Measurements from ENCODE around the gene SPRED2.

Gene SPRED2

DNA sequence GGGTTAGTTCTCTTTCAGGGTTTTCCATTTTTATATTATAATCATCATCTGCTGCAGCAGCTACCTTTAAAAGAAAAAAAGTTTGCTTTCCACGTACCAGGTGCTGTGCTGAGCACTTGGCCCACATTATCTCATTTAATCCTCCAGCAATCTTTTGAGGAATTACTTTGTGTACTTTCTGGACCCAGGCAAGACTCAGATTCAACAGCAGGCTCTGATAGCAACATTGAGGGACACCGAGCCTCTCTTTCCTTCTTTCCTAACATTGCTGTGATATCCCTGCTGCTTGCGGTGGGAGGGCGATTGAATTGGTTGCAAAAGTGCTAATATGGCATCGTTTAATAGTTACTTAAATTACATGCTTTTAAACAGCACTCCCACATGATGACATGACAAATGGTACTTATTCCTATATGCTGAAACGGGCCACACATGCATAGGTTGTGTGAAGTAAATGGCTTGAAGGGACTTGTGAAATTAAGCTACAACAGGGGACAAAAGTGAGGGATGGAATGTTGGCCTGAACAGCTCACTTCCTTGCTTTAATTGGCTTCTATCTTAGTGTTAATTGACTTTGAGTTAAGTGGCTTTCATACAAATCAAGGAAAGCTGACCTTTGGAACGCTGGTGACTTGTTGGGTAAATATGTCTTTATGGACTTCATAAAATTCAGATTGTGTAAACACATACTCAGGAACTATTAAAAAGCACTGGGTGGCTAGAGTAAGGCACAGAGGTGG, 21.2 kb downstream of the SPRED2 start:
- no peak for DNase-seq

DNA sequence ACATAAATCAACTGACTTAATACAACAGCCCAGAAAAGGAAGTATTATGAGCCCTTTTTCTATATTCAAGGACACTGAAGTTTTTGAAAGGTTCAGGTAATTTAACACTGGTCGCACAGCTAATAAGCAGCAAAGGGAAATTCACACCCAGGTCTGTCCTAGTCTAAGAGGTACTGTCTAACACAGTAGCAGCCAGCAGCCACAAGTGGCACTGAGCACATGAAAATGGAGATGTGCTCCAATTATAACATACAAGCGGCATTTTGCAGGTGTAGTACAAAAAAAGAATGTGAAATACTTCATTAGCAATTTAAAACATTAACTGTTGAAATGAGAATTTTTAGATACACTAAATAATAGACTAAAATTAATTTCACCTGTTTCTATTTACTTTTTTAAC, 23.4 kb downstream of the SPRED2 start:
- no peak for DNase-seq

DNA sequence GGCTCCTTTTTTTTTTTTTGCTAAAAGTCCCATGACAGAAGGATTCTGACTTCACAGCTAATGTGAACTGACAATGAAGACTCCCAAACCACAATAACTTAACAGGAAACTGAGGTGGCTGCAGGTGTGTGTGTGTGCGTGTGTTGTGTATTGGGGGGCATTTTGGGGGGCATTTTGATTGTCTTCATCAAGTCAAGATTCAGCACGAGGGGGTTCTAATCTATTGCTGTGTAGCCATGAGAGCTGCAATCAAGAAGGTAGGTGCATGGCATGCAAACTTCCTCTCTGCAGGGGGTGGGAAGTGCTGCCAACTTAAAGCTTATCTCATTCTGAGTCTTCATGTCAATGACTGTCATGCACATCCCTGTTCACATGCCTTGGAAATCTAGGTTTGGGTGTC, 25.2 kb downstream of the SPRED2 start:
- DNase-seq: no peak

DNA sequence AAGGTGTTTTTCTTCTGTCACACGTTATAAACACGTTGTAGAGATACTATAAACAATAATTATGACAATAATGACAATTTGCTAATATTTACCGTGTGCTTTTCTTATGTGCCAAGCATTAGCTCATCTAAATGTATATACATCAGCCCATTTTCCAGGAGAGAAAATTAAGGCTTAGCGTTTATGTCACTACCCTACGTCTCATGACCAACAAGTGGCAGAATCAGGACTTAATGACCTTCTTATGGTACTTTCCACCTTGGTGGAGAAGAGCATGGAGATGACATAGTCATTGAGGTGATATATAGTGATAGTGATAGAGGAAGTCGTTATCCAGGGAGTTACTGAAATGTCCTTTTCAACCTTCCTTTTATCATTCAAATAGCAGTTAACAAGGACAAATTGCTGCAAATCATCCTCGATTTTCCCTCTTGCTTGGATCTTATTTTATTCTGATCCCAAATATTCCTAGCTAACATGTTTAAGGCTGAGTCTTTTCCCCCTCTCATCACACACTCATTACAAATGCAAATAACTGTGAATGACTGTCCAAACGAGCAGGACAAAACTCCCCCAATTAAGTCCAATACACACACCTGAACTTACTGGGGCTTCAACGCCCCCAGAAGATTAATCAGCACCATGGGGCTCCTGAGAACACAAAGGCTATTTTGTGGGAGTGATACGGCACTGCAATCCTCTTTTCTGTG, 27.3 kb downstream of the SPRED2 start:
- DNase-seq: no peak

DNA sequence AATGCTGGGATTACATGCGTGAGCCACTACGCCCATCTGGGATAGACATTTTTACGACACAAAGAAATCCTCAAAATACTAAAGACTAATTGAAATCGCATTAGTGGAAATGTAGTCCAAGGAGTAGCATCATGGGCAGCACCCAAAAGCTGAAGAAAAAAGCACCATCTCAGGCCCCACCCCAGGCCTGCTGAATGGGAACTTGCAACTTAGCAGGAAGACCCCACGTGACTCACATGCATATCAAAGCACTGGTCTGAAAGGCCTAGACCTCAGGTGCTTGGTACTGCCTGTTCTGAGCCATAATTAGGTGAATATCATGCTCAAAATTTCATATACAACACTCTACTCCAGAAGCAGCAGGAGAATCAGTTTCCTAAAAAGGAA, 28.9 kb downstream of the SPRED2 start:
- DNase-seq: no peak

DNA sequence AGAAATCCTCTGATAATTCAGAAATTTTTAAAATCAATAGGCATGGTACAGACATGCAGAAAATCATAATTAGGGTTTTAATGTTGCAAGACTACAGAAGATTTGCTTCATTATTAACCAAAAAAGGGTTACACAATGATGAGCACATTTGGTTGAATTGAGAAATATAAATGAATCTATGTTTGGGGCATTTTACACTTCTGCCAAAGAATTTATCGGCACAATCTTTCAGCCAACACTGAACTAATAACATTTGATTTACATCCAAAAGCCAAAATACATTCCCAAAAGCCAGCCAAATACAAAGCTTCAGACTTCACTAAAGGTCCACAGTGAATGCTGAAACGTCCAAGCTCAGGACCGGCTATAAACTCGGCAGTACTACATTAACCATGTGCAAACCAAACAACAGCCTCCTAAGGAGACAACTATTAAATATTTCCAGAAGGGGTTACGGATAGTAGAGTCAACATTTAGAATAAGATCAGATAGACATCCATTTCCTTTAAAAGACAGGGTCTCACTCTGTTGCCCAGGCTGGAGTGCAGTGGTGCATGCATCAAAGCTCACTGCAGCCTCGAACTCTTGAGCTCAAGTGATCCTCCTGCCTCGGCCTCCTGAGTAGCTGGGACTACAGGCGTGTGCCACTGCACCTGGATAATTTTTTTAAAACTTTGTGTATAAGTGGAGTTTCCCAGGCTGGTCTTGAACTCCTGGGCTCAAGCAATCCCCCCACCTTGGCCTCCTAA, 29.4 kb downstream of the SPRED2 start:
- no peak for DNase-seq

DNA sequence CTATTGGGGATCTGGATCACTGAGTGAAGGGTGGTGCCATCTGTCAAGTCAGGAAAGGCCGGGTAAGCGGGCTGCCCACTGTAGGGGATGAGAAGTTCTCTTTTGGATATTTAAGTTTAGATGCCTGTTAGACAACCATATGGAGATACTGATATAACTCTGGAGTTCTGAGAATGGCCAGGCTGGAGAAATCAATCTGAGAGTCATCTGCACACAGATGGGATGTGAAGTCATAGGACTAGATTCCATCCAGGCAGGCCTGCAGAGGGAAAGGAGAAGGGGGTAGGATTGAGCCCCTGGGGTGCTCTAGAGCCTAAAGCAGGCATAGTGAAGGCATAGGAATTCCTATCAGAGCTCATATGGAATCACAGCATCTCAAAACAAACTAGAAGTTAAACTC, 30.1 kb downstream of the SPRED2 start:
- DNase-seq: no peak

DNA sequence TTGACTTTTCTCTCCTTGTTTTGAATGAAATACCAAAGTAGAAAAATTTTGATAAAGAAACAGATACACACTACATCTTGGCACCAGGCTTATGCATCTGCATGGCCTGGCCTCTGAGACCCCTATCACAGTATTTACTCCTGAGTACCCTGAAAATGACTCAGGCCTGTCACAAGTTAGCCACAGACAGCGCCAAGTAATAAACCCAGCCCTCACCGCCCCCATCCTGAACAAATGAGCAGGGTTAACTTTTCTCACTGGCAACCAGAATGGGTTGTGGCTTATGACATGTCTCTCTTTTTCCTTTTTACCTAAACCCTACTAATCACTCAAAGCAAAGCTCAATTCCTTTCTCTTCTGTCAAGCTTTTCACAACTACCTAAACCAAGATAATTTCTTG, 35.3 kb downstream of the SPRED2 start:
- no peak for DNase-seq

DNA sequence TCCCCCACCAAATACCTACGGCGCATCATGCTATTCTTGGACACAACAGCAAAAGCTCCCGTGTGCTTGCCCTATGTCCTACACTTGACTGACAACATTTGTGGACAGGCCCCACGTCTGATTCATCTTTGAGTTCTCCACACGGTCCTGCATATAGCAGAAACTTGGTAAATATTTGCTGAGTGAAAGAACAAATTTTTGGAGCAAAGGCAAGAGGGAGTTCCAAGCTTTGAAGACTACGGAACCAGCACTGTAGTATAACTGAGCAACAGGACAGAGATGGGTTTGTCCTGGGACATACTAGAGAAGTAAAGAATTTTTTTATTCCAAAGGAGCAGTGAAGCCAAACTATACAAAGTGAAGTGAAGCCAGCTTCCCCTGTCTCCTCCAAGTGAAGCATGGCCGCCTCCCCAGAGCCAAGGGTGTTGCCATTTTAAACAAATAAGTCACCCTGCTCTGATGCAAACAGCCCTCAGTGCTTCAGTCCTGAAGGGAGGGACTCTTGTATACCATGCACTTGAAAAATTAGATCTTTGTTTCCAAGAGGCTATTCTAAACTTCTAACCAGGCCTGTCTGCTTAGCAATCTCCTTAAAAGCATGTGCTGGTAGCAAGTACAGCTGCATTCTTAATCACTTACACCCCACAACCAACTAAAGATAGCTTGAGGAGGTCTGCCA, 35.9 kb downstream of the SPRED2 start:
- DNase-seq: no peak

DNA sequence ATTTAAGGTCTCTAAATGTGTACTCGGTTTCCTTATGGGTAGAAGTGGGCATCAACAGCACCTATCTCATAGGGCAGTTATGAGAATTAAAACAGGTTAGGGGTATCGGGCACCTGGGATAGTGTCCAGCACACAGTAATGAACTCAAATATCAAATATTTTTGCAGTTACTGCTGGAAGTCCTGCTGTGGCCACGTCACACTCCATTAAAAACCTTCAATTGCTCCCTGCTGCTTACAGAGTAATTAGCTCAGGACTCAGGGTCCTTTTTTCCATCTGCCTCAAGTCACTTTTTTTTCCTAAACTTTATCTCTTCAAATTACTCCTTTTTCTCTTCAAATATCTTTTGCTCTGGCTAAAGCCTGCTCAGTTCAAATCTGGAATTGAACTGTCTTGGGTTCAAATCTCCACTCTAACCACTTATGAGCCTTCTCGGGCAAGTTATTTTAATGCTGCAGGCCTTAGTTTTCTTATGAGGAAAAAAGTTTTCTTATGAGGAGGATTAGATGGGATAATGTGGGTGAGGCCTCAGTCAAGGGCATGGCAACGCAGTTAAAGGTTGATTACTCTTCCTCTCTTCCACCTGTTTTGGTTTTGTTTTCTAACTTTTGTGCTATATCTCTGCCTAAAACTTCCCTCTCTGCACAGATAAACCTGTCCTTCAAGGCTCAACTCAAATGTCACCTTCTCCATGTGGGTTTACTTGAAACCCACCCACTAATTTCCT, 36.6 kb downstream of the SPRED2 start:
- DNase-seq: no peak

DNA sequence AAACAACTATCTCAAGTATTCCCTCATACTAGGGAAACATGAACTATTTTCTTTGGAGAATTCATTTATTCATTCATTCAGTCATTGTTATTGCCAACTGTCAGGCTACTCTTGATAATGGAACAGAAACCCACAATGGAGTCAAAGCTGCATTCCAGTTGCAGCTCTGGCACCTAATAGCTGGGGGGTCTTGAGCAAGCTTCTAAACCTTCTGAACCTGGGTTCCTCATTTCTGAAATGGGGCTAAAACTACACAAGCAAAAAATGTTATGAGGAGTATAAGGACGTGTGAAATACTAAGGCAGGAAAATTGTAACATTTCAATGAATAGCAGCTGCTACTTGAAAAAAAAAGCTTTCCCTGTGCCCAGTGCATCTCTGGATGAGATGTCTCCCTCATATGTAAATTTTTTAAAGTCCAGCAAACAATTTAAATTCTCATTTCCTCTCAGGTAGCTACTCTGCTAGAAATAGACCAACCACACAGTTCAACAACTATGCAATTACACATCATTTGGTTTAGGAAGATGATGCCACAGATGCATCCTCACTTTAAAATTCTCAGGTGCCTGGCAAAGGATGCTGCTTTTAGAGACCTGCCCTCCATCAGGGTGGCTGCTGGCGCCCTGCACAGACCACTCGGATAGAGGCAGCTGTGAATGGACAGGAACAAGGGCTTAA, 38.5 kb downstream of the SPRED2 start:
- no peak for DNase-seq

DNA sequence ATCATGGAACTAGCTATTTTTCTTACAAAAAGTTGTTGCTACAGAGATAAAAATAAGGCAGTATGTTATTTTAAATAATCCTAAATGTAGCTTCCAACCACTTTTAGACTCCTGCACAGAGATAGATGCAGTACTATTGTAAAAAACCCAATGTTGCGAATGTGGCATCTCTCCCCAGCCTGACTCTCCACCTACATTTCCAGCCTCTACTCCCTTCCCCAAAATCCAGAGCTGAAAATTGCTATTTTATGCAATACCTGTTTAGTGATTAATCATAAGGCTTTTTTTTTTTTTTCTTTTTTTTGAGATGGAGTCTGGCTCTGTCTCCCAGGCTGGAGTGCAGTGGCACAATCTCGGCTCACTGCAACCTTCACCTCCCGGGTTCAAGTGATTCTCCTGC, 39.4 kb downstream of the SPRED2 start:
- DNase-seq: no peak

DNA sequence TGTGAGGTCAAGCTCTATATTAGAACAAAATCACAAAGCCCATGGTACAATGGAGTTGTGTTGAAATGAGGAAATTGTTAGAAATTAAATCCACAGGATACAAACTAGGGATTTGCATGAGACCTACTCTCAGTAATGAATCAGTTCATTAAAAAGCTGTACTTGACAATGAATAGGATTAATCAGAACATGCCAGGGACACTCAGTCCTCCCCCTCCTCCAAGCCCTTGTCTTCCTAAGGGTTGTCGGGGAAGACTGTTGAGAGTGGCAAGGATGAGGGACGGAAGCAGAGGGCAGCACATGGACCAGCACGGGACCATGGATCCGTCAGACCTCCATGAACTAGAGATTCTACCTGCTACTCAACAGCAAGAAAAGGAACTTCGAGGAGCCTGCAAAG, 39.8 kb downstream of the SPRED2 start:
- DNase-seq: no peak

DNA sequence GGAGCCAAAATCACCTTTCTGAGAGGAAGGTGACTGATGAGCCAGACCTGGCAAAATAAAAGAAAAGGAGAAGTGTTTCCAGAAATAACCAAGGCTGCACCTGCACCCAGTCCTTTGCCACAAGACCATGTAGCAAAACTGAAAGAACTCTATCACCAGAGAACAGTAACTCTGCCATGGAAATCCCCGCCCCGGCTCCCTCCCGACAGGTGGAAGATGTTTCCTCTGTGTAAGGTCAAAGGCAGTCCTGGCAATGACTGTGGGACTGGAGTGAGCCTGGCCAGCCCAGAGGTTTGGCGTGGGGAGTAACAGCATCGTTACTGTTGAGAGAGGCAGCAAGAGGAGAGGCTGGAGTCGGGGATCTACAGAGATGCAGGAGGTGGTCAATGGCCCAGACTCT, 42.3 kb downstream of the SPRED2 start:
- DNase-seq: no peak

DNA sequence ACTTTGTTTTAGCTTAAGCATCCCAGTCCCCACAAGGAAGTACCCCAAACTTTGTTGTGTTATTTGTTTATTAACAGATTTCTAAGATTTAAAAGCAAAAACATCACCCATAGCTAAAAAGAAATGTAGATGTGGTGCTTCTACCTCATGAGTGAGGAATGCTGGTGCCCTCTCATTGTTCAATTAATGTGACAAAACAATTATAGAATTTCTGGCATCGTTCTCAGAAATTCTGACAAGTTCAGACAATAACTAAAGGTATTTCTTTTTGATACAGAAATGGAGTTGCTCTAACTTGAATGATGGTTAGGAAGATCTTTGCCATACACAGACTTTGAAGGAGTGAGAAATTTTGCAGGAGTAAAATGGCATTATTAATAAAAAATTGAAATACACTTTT, 42.9 kb downstream of the SPRED2 start:
- no peak for DNase-seq

DNA sequence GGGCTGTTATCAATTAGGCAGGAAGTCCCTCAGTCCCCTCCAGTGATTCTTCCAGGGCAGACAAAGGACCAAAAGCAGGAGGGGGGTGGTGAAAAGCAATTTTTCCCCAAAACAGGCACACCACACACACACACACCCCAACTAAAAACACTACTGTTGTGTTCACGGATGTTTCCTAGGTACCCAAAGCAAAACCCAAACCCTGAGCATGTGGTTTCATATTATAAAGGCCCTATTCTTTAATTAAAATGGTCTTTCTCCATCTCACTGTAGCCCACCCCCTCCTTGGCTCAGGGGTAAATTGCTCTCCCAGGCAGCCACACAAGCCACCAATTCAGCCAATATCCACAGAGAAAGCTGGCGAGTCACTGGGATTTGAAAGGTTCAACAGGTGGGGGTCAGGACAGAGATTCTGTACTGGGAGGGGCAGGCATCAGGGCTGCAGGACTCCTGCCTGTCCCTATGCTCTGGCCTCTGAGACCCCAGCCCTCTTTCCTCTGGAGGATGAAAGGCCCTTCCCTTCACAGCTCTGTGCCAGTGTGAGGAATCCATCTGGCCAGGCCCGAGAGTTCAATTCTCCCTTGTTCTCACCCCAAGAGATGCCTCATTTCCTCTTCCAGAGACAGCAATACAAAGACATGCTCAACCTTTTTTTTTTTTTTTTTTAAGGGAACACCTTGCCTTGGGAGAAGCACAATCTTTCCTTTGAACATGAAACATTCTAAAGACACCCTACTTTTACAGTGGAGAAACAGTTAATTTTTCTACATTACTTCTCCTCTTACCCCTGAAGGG, 43.6 kb downstream of the SPRED2 start:
- DNase-seq: no peak

DNA sequence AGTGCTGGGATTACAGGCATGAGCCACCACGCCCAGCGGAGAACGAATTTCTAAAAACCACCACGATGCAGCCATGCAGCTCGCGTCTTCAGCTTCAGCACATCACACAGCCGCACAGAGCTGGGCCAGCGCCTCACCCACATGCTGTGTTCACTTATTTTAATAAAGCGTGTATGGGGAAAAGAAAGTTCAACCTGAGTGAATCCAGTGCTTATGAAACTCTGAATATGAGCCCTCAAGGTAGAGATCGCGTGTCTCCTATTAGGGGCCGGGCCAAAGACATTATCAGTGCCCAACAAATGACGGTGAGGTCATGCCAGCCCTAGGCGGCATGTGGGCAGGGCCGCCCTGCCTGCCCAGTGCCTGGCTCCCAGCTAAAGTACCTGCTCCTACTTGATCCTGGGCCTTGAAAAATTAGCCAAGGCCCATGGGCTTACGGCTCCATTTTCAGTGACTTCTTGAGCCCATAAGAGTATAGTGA, 44.3 kb downstream of the SPRED2 start:
- DNase-seq: no peak

DNA sequence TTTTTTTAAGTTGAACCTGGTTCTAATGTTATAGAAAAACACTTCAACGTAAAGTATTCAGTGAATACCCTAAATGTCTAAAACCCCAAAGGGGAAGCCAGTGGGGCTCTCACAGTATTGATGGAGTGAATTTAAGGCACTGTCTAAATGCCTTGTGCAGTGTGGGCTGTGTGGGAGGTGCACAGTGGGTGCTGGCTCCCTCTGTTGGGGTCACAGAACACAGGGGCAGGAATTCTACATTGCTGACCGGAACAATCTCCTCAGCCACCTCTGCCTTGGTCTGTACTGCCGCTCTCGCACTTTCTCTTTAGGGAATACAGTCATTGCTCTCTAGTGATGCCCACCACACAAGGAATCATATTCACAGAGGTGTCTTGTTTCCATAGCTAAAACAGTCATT, 45.4 kb downstream of the SPRED2 start:
- DNase-seq: no peak

DNA sequence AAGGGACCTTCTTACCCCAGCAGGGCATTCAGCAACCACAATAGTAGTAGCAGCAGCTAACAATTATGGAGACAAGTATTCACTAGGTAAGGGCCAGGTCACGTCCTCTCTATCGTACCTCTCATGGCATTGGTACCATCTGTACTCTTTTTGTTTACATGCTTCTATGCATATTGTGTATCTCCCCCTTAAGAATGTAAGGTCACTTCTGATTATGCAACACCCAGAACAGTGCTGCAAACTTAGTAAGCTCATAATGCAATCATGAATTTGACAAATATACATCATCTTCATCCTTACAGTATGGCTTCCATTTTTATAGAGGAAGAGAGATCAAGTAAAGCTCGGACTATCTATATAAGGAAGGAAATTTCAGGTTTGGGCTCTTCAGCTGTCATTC, 46.1 kb downstream of the SPRED2 start:
- DNase-seq: no peak

DNA sequence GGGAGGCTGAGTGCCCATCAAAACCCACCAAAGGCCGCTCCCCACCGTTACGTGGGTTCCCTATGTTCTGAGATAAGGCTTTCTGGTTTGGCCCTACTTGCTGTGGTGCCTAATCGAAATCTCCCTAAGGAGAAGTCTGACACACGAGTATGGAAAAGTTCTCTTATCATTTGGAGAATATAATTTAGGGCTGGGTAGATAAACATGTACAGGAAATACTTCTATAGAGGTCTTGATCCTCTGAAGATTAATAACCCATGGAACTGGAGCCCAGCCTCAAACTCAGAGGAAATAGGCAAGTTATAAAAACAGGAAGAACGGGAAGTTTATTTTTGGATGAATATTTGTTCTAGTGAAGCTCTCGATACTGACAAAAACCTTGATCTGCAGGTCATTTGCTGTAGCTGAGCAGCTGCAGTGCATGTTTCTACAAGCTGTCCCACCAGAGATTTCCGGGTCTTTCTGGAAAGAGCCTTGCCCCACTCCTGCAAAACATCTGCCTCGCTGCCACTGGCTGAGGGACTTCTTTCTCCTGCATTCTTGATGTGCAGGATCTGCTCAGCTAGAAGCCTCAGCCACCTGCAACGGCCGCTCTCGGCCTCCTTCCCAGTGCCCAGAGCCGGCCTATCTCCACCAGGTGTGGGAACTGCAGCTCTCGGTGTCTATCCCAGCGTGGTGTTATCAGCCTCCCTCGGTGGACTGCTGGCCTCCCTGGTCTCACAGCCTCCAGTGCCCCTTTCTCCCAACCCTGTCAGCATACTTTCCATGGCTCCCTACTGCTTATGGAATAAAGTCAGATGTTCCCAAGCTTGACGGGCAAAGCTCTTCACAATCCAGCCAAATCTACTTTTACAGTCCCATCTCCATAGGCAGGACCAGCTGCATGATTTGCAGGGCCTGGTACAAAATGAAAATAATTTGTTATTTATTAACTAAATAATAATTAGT, 48.6 kb downstream of the SPRED2 start:
- DNase-seq: no peak
